CD8-positive, alpha-beta memory T cell (primary cell): ENCODE results near the gene ZNF618. TPM values are rescaled to one million over a fixed set of nuclear protein-coding genes. Genes with fewer than 3 reads are reported as not detected.

Experiments
- CTCF ChIA-PET: fragments of 350-600 bp; sonication (Branson Sonifier 250); formaldehyde crosslinking; loops from one replicate; lab custom pipeline; 2021; ENCODE audit warnings: antibody characterized with exemption; lab: Charles Lee
- POLR2A ChIA-PET: fragments of 350-600 bp; sonication (Branson Sonifier 250); formaldehyde crosslinking; loops from one replicate; lab custom pipeline; 2021; ENCODE audit warnings: antibody characterized with exemption; lab: Charles Lee
- DNase-seq, 5 donors: peaks; one replicate each; pipeline versions ENCODE4 v3.0.0 to v3.0.0-alpha.2; 2020 to 2022; ENCODE audit warnings: mixed read lengths in 1 of 5
- H3K27ac ChIP-seq: one replicate; pipeline ENCODE4 v1.7.0; 2013; ENCODE audit warnings: low read depth, mild to moderate bottlenecking, low read length, moderate library complexity
- H3K27me3 ChIP-seq: 2 replicates; pipeline ENCODE4 v1.7.0; 2013; ENCODE audit warnings: low read length, mild to moderate bottlenecking; ENCODE audit not compliant: insufficient read depth, poor library complexity, severe bottlenecking
- H3K36me3 ChIP-seq: 2 replicates; pipeline ENCODE4 v1.7.0; 2013; ENCODE audit warnings: mild to moderate bottlenecking, low read length, moderate library complexity; ENCODE audit not compliant: insufficient read depth
- H3K4me1 ChIP-seq: 2 replicates; pipeline ENCODE4 v1.7.0; 2013; ENCODE audit warnings: mild to moderate bottlenecking, low read length, moderate library complexity; ENCODE audit not compliant: insufficient read depth
- H3K4me3 ChIP-seq: 2 replicates; pipeline ENCODE4 v1.7.0; 2013; ENCODE audit warnings: mild to moderate bottlenecking, low read length
- H3K9me3 ChIP-seq: 2 replicates; pipeline ENCODE4 v1.7.0; 2013; ENCODE audit warnings: mild to moderate bottlenecking, low read length
- H3K27ac Mint-ChIP-seq, 8 donors: one replicate each; pipeline ENCODE4 v1.8.0; 2020 to 2021; ENCODE audit warnings: mixed read lengths in 8 of 8, mild to moderate bottlenecking in 6 of 8, inconsistent platforms in 3 of 8, moderate library complexity in 3 of 8
- H3K27me3 Mint-ChIP-seq, 2 donors: one replicate each; pipeline ENCODE4 v1.8.0; 2020 to 2021; ENCODE audit warnings: mixed read lengths in 2 of 2, mild to moderate bottlenecking in 1 of 2, moderate library complexity in 1 of 2
- H3K36me3 Mint-ChIP-seq, 3 donors: one replicate each; pipeline ENCODE4 v1.8.0; 2020 to 2021; ENCODE audit warnings: mixed read lengths in 3 of 3, inconsistent platforms in 1 of 3, mild to moderate bottlenecking in 1 of 3
- H3K4me1 Mint-ChIP-seq, 3 donors: one replicate each; pipeline ENCODE4 v1.8.0; 2020 to 2021; ENCODE audit warnings: mixed read lengths in 3 of 3, inconsistent platforms in 1 of 3, mild to moderate bottlenecking in 1 of 3
- H3K4me3 Mint-ChIP-seq, 7 donors: one replicate each; pipeline ENCODE4 v1.8.0; 2020 to 2021; ENCODE audit warnings: mixed read lengths in 7 of 7, mild to moderate bottlenecking in 6 of 7, moderate library complexity in 4 of 7, inconsistent platforms in 2 of 7
- H3K9me3 Mint-ChIP-seq, 5 donors: one replicate each; pipeline ENCODE4 v1.8.0; 2020 to 2022; ENCODE audit warnings: mixed read lengths in 5 of 5, mild to moderate bottlenecking in 3 of 5, moderate library complexity in 2 of 5, inconsistent platforms in 1 of 5
- polyA plus RNA-seq: library from polyadenylated mRNA; unstranded; fragments of 300-500 nt; fragmentation: Illumina TruSeq; gene quantifications from one replicate; pipeline ENCODE4 v1.2.3, GENCODE V29; 2021
- total RNA-seq, 2 experiments: library from RNA; stranded (reverse); gene quantifications; one replicate each; pipeline ENCODE4 v1.2.3, GENCODE V29; 2021

Gene ZNF618
- total and polyA plus RNA-seq, 3 experiments from 2014 or later, result 0.55 to 1.2 (median 0.57) TPM

GRCh38 chr9:114046875-114047274 lies 170.8 kb downstream of the ZNF618 start:
- no peaks in the 10 kb centered on the region for H3K27me3 ChIP-seq
- H3K36me3 ChIP-seq, result no peaks in the 10 kb centered on the region
- POLR2A ChIA-PET, result no interaction called here
- H3K27ac ChIP-seq, result no peak overlapping the region
- CTCF ChIA-PET, result no interaction called here
- Mint-ChIP-seq H3K4me1 (no peaks in the 10 kb centered on the region), H3K9me3 (peaks cover 0 to 3% (median 0%) of the 10 kb centered on the region in 5 donors), H3K27me3 (peaks cover 2 to 18% of the 10 kb centered on the region in 2 donors), H3K27ac (no peak overlapping the region), H3K4me3 (no peak overlapping the region), H3K36me3 (peaks cover 0 to 11% (median 2%) of the 10 kb centered on the region in 3 donors)
- H3K4me3 ChIP-seq, result no peak overlapping the region
- H3K9me3 ChIP-seq, result no peaks in the 10 kb centered on the region
- H3K4me1 ChIP-seq, result no peaks in the 10 kb centered on the region
- DNase-seq, result no peak

DNA sequence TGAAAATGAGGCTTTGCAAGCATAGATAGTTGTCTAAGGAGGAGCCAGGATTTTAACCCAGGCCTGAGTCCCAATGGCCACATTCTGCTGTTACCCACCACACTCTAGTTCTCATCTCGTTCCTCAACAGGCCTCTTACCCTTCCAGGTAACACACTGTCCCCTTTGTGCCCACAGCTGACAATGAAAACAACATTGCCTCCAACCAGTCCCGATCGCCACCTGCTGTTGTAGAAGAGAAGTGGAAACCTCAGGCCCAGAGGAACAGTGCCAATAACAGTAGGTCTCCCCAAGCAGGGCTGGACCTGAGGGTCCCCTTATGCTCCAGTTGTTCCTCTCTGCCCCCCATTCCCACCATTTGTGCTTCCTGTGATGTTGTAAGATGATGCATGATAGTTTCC lies 171.6 kb downstream of the ZNF618 start:
- peaks cover 0 to 11% (median 2%) of the 10 kb centered on the region in 3 donors for H3K36me3 Mint-ChIP-seq
- Histone ChIP-seq H3K36me3 (no peaks in the 10 kb centered on the region), H3K27me3 (no peaks in the 10 kb centered on the region), H3K4me1 (no peaks in the 10 kb centered on the region), H3K4me3 (no peak overlapping the region), H3K27ac (no peak overlapping the region), H3K9me3 (no peaks in the 10 kb centered on the region)
- no peaks in the 10 kb centered on the region for H3K4me1 Mint-ChIP-seq
- ChIA-PET CTCF (no interaction called here), POLR2A (no interaction called here)
- H3K27me3 Mint-ChIP-seq, result peaks cover 2 to 18% of the 10 kb centered on the region in 2 donors
- H3K9me3 Mint-ChIP-seq, result peaks cover 0 to 3% (median 0%) of the 10 kb centered on the region in 5 donors
- no peak overlapping the region for H3K27ac Mint-ChIP-seq
- no peak for DNase-seq
- H3K4me3 Mint-ChIP-seq, result no peak overlapping the region

GRCh38 chr9:114048533-114049415 lies 172.7 kb downstream of the ZNF618 start:
- no peaks in the 10 kb centered on the region for H3K27me3 ChIP-seq
- peaks cover 0 to 3% (median 0%) of the 10 kb centered on the region in 5 donors for H3K9me3 Mint-ChIP-seq
- H3K4me1 ChIP-seq, result no peaks in the 10 kb centered on the region
- POLR2A ChIA-PET, result no interaction called here
- peaks cover 2 to 18% of the 10 kb centered on the region in 2 donors for H3K27me3 Mint-ChIP-seq
- H3K4me3 ChIP-seq, result no peak overlapping the region
- H3K27ac Mint-ChIP-seq, result no peak overlapping the region
- no peaks in the 10 kb centered on the region for H3K9me3 ChIP-seq
- DNase-seq, result no peak
- CTCF ChIA-PET, result no interaction called here
- peaks cover 0 to 11% (median 2%) of the 10 kb centered on the region in 3 donors for H3K36me3 Mint-ChIP-seq
- no peak overlapping the region for H3K27ac ChIP-seq
- H3K4me3 Mint-ChIP-seq, result no peak overlapping the region
- no peaks in the 10 kb centered on the region for H3K36me3 ChIP-seq
- H3K4me1 Mint-ChIP-seq, result no peaks in the 10 kb centered on the region

DNA sequence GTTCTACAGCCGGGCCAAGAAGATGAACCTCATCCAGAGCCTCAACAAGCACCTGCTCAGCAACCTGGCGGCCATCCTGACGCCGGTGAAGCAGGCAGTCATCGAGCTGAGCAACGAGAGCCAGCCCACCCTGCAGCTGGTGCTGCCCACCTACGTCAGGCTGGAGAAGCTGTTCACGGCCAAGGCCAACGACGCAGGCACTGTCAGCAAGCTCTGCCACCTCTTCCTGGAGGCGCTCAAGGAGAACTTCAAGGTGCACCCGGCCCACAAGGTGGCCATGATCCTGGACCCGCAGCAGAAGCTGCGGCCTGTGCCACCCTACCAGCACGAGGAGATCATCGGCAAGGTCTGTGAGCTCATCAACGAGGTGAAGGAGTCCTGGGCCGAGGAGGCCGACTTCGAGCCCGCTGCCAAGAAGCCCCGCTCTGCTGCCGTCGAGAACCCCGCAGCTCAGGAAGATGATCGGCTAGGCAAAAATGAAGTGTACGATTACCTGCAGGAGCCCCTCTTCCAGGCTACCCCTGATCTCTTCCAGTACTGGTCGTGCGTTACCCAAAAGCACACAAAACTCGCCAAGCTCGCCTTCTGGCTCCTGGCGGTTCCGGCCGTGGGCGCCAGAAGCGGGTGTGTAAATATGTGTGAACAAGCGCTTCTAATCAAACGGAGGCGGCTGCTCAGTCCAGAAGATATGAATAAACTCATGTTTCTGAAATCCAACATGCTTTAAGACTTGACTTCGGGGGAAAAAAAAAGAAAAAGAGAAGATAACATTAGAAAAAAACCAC lies 173.5 kb downstream of the ZNF618 start:
- no peaks in the 10 kb centered on the region for H3K4me1 Mint-ChIP-seq

DNA sequence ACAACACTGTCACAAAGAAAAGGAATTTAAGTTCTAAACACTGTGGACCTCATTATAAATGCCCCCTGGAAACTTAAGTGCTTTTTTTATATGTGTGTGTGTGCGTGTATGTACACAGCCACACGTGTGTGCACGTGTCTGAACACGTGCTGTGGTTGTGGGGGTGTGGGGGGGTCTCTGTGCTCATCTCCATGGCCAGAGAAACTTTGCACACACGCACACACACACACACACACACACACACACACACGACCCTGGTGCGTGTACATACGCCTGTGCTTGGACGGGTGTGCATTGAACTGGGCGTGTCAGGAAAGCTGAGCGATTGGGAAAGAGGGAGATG lies 174.1 kb downstream of the ZNF618 start:
- Histone ChIP-seq H3K4me3 (no peak overlapping the region), H3K36me3 (no peaks in the 10 kb centered on the region), H3K9me3 (no peaks in the 10 kb centered on the region), H3K27me3 (no peaks in the 10 kb centered on the region), H3K4me1 (no peaks in the 10 kb centered on the region), H3K27ac (no peak overlapping the region)
- Mint-ChIP-seq H3K4me3 (no peak overlapping the region), H3K27me3 (peaks cover 3 to 18% of the 10 kb centered on the region in 2 donors), H3K4me1 (no peaks in the 10 kb centered on the region), H3K9me3 (peaks cover 0 to 3% (median 0%) of the 10 kb centered on the region in 5 donors), H3K27ac (peak overlapping the region in 1 of 8 donors; percentile 38), H3K36me3 (peaks cover 0 to 11% (median 2%) of the 10 kb centered on the region in 3 donors)
- CTCF ChIA-PET, result no interaction called here
- no peak for DNase-seq
- POLR2A ChIA-PET, result no interaction called here

More for the DNA sequence above, 173.5 kb downstream of the ZNF618 start:
- Histone ChIP-seq H3K9me3 (no peaks in the 10 kb centered on the region), H3K27ac (no peak overlapping the region), H3K4me1 (no peaks in the 10 kb centered on the region), H3K36me3 (no peaks in the 10 kb centered on the region), H3K4me3 (no peak overlapping the region), H3K27me3 (no peaks in the 10 kb centered on the region)
- DNase-seq, result no peak
- H3K36me3 Mint-ChIP-seq, result peaks cover 0 to 11% (median 2%) of the 10 kb centered on the region in 3 donors
- no peak overlapping the region for H3K4me3 Mint-ChIP-seq
- no peak overlapping the region for H3K27ac Mint-ChIP-seq
- ChIA-PET CTCF (no interaction called here), POLR2A (no interaction called here)
- H3K27me3 Mint-ChIP-seq, result peaks cover 3 to 18% of the 10 kb centered on the region in 2 donors
- peaks cover 0 to 3% (median 0%) of the 10 kb centered on the region in 5 donors for H3K9me3 Mint-ChIP-seq

DNA sequence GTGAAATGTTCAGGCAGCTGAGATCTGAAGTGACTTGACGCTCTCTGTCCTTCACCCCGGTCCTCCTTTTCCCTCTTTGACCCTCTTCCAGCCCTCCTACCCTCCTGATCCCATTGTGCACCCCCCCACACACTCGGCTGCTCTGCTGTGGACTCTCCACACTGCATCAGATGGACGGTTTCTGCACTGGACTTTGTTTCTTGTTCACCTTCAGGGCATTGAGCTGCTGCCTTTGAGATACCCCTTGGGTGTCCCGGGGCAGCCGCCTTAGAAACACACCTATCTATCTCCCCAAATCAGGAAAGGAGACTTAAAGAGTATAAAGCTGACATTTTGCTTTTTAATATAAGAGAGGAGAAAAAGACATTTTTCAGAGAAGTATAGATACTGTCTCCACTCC lies 174.5 kb downstream of the ZNF618 start:
- no peak overlapping the region for H3K27ac Mint-ChIP-seq
- peaks cover 0 to 3% (median 0%) of the 10 kb centered on the region in 5 donors for H3K9me3 Mint-ChIP-seq
- Histone ChIP-seq H3K4me1 (no peaks in the 10 kb centered on the region), H3K36me3 (no peaks in the 10 kb centered on the region), H3K27ac (no peak overlapping the region), H3K4me3 (no peak overlapping the region), H3K27me3 (no peaks in the 10 kb centered on the region), H3K9me3 (no peaks in the 10 kb centered on the region)
- peaks cover 0 to 11% (median 2%) of the 10 kb centered on the region in 3 donors for H3K36me3 Mint-ChIP-seq
- H3K4me1 Mint-ChIP-seq, result no peaks in the 10 kb centered on the region
- H3K27me3 Mint-ChIP-seq, result peaks cover 3 to 18% of the 10 kb centered on the region in 2 donors
- ChIA-PET CTCF (no interaction called here), POLR2A (no interaction called here)
- H3K4me3 Mint-ChIP-seq, result no peak overlapping the region
- no peak for DNase-seq

DNA sequence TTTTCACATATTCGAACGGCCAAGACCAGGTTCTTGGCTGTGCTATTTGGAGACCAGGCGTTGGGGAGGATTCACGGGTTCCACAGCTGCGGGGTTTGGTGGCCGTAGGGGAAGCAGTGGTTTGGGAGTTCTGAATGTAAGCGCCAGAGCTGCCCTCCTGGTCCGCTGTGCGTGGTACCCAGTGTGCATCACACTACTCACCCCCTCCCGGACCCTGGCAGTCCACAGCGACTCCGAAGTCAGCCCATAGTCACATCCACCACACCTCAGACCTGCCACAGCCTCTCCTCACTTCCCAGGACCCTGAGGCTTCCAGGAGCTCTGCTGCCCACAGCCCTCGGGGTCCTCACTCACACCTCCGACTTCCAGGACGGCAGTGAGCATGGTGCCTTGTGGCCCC lies 175.2 kb downstream of the ZNF618 start:
- no peak for DNase-seq
- Mint-ChIP-seq H3K9me3 (peaks cover 0 to 3% (median 0%) of the 10 kb centered on the region in 5 donors), H3K36me3 (peaks cover 0 to 11% (median 2%) of the 10 kb centered on the region in 3 donors), H3K27me3 (peaks cover 8 to 18% of the 10 kb centered on the region in 2 donors), H3K27ac (no peak overlapping the region), H3K4me1 (no peaks in the 10 kb centered on the region), H3K4me3 (no peak overlapping the region)
- ChIA-PET CTCF (no interaction called here), POLR2A (no interaction called here)
- H3K36me3 ChIP-seq, result no peaks in the 10 kb centered on the region
- H3K4me3 ChIP-seq, result no peak overlapping the region
- no peak overlapping the region for H3K27ac ChIP-seq
- no peaks in the 10 kb centered on the region for H3K4me1 ChIP-seq
- no peaks in the 10 kb centered on the region for H3K9me3 ChIP-seq
- no peaks in the 10 kb centered on the region for H3K27me3 ChIP-seq

GRCh38 chr9:114051706-114052105 lies 175.6 kb downstream of the ZNF618 start:
- CTCF ChIA-PET, result no interaction called here
- no peak overlapping the region for H3K4me3 ChIP-seq
- peaks cover 8 to 14% of the 10 kb centered on the region in 2 donors for H3K27me3 Mint-ChIP-seq
- no peak overlapping the region for H3K27ac Mint-ChIP-seq
- H3K36me3 ChIP-seq, result no peaks in the 10 kb centered on the region
- no peaks in the 10 kb centered on the region for H3K27me3 ChIP-seq
- H3K4me1 Mint-ChIP-seq, result no peaks in the 10 kb centered on the region
- H3K36me3 Mint-ChIP-seq, result peaks cover 0 to 11% (median 2%) of the 10 kb centered on the region in 3 donors
- POLR2A ChIA-PET, result no interaction called here
- no peak for DNase-seq
- H3K27ac ChIP-seq, result no peak overlapping the region
- no peaks in the 10 kb centered on the region for H3K9me3 ChIP-seq
- H3K9me3 Mint-ChIP-seq, result peaks cover 0 to 3% (median 0%) of the 10 kb centered on the region in 5 donors
- H3K4me1 ChIP-seq, result no peaks in the 10 kb centered on the region
- H3K4me3 Mint-ChIP-seq, result no peak overlapping the region
